Measurements from ENCODE around the gene CLDN6. TPM values are rescaled to one million over a fixed set of nuclear protein-coding genes. Genes with fewer than 3 reads are reported as not detected.

The CLDN6 gene
- total RNA-seq, 1 experiment from 2014 or later: 0.49 TPM

GRCh38 chr16:2987833-2988232, 30.1 kb downstream of the CLDN6 start:
- no peak overlapping the region for H3K27ac ChIP-seq (ENCODE audit: low read depth, low read length)
- no peaks in the 10 kb centered on the region for H3K36me3 ChIP-seq (ENCODE audit: control insufficient read depth in 1 of 2, insufficient read depth in 2 of 2, low read length in 2 of 2)
- no peak for DNase-seq (ENCODE audit: low read depth, low spot score)
- intact Hi-C loops (cut with micrococcal nuclease): no loop called here
- no peaks in the 10 kb centered on the region for H4K20me1 ChIP-seq (ENCODE audit: insufficient read depth)
- no peaks in the 10 kb centered on the region for H3K9me2 ChIP-seq (ENCODE audit: insufficient read depth)
- RAD21 ChIA-PET (ENCODE audit: low non-redundant PET in 1 of 2, low total read pairs in 2 of 2, uncharacterized antibody in 2 of 2, unreplicated experiment in 2 of 2): no interaction called here
- H3K79me2 ChIP-seq (ENCODE audit: insufficient read depth, low read length): no peaks in the 10 kb centered on the region
- H3K4me1 ChIP-seq (ENCODE audit: control insufficient read depth in 1 of 2, insufficient read depth in 2 of 2, low read length in 2 of 2): peaks cover 20 to 36% of the 10 kb centered on the region in 2 experiments
- no peak overlapping the region for H3K9ac ChIP-seq (ENCODE audit: low read length)
- H3K27me3 ChIP-seq (ENCODE audit: insufficient read depth, low read length): no peaks in the 10 kb centered on the region
- no peak overlapping the region for H3K4me2 ChIP-seq (ENCODE audit: low read length)
- no peak for TF ChIP-seq EGR1 (IDR thresholded peaks at IDR 0.05; ENCODE audit: low read depth)
- no peak for TF ChIP-seq POLR2AphosphoS5 (IDR thresholded peaks at IDR 0.05; ENCODE audit: low read depth, low read length)
- no peak for TF ChIP-seq CBX3 (IDR thresholded peaks at IDR 0.05; ENCODE audit: low read depth)
- TF ChIP-seq CTCF (IDR thresholded peaks at IDR 0.05 in 2 of 3, conservative IDR thresholded peaks at IDR 0.05 in 1 of 3; ENCODE audit: borderline replicate concordance in 1 of 3, insufficient read depth in 1 of 3, low read depth in 2 of 3, low read length in 2 of 3): no peak
- no peak for TF ChIP-seq ATF3 (IDR thresholded peaks at IDR 0.05)
- no peak for TF ChIP-seq TCF7L2 (IDR thresholded peaks at IDR 0.05; ENCODE audit: borderline replicate concordance, extremely low read depth, insufficient read depth, insufficient read length)
- TF ChIP-seq REST (IDR thresholded peaks at IDR 0.05; ENCODE audit: low read depth): no peak
- TF ChIP-seq FOSL1 (IDR thresholded peaks at IDR 0.05; ENCODE audit: low read depth): no peak
- no peak for TF ChIP-seq ELF1 (IDR thresholded peaks at IDR 0.05; ENCODE audit: borderline replicate concordance, low read depth)
- no peak for TF ChIP-seq SP1 (IDR thresholded peaks at IDR 0.05; ENCODE audit: low read depth)
- POLR2A ChIA-PET: no interaction called here
- no peak overlapping the region for H3K4me3 ChIP-seq (replicated peaks in 1 of 2; ENCODE audit: low read depth in 1 of 2, low read length in 2 of 2)
- H3K9me3 ChIP-seq (ENCODE audit: control insufficient read depth in 1 of 2, insufficient read depth in 1 of 2, low read depth in 1 of 2, low read length in 2 of 2): no peaks in the 10 kb centered on the region
- H2AFZ ChIP-seq (ENCODE audit: low read depth, low read length, poor library complexity, severe bottlenecking): no peak overlapping the region
- no peak for ATAC-seq
- no TSS peak for BruUV-seq (replicated peaks)
- CTCF ChIA-PET: no interaction called here

Data from HCT116 (cell line).